ENCODE measurements around the gene GSTK1. TPM values are rescaled to one million over a fixed set of nuclear protein-coding genes. Genes with fewer than 3 reads are reported as not detected.

The GSTK1 gene
- total and polyA plus RNA-seq, 9 of the 15 experiments (the other 6 are each of a cell fraction or from before 2014, with no cell fraction given), result 155 to 441 (median 233) TPM

DNA sequence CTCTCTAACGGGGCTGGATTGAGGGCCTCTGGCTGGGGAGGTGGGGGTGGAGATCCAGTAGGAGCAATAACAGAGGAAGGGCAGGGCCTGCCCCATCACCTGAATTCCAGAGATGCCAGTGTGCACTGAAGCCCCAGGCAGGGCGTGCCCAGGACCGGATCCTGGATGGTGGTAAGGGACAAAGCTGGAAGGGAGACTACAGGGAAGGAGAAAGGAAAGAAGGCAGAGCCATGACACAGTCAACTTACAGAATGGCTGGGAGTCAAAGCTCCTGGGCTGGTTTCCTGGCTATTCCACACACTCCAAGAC lies 22.2 kb downstream of the GSTK1 start:
- H3K9me1 ChIP-seq (ENCODE audit: control insufficient read depth, insufficient read depth, low read length), result peaks cover 1% of the 10 kb centered on the region
- FAIRE-seq (no peak), DNase-seq (ENCODE audit: extremely low read depth in 1 of 4, low spot score in 3 of 4) (peak in 1 of 4 experiments; percentile 14), ATAC-seq (no peak)
- peak overlapping the region; percentile 82; the same call in 1 of the 2 replicates for H2AFZ ChIP-seq (ENCODE audit: low read depth, low read length)
- H3K9me3 ChIP-seq (replicated peaks; ENCODE audit: control insufficient read depth, insufficient read depth, low read depth, low read length), result peaks cover 7% of the 10 kb centered on the region
- POLR2A ChIA-PET, result interaction anchor here (0.6 kb wide), 1 partner anchor 141 kb away, joined by 3 read pairs; no protein-coding TSS in a partner anchor
- no TSS peak for BruUV-seq (replicated peaks)
- peak overlapping the region; percentile 47 for H3K4me2 ChIP-seq (ENCODE audit: insufficient read depth, low read length)
- H4K20me1 ChIP-seq (replicated peaks; ENCODE audit: control insufficient read depth, insufficient read depth, low read length), result no peaks in the 10 kb centered on the region; the same call in 1 of the 2 replicates
- peaks cover 22% of the 10 kb centered on the region for H3K79me2 ChIP-seq (ENCODE audit: control insufficient read depth, insufficient read depth, low read length)
- intact Hi-C loops (cut with micrococcal nuclease), result no loop called here
- 81% methylated on average over 3 of the region's 3 CpGs for whole genome bisulfite sequencing (ENCODE audit: insufficient coverage, low coverage, missing lambda C conversion rate)
- peak overlapping the region in 1 of 2 experiments; percentile 18; a peak in 1 of 4 replicates for H3K9ac ChIP-seq (ENCODE audit: insufficient read depth in 1 of 2, low read depth in 2 of 2, low read length in 2 of 2)
- H3K4me3 ChIP-seq, result no peak overlapping the region
- H3K36me3 ChIP-seq (ENCODE audit: control insufficient read depth, insufficient read depth, low read length), result peaks cover 11% of the 10 kb centered on the region; the same call in 1 of the 3 replicates
- CTCF ChIA-PET (ENCODE audit: low intra/inter-chr PET ratio), result no interaction called here
- H3K4me1 ChIP-seq (replicated peaks in 1 of 2; ENCODE audit: control insufficient read depth in 2 of 2, insufficient read depth in 2 of 2, low read length in 2 of 2), result peaks cover 25% of the 10 kb centered on the region in 2 experiments; a peak in 4 of 5 replicates
- H3K27ac ChIP-seq (ENCODE audit: extremely low read depth, low read depth, low read length), result no peak overlapping the region
- in situ Hi-C loops (cut with MboI), result no loop called here
- TF ChIP-seq ETS2 (tag; IDR thresholded peaks at IDR 0.05; ENCODE audit: borderline replicate concordance, poor library complexity, severe bottlenecking), result no peak
- TF ChIP-seq CHD1 (IDR thresholded peaks at IDR 0.05; ENCODE audit: low read length), result no peak
- TF ChIP-seq, protein P1, sequence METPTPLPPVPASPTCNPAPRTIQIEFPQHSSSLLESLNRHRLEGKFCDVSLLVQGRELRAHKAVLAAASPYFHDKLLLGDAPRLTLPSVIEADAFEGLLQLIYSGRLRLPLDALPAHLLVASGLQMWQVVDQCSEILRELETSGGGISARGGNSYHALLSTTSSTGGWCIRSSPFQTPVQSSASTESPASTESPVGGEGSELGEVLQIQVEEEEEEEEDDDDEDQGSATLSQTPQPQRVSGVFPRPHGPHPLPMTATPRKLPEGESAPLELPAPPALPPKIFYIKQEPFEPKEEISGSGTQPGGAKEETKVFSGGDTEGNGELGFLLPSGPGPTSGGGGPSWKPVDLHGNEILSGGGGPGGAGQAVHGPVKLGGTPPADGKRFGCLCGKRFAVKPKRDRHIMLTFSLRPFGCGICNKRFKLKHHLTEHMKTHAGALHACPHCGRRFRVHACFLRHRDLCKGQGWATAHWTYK (CRISPR knock-in tag; IDR thresholded peaks at IDR 0.05), result no peak
- TF ChIP-seq, protein P2, sequence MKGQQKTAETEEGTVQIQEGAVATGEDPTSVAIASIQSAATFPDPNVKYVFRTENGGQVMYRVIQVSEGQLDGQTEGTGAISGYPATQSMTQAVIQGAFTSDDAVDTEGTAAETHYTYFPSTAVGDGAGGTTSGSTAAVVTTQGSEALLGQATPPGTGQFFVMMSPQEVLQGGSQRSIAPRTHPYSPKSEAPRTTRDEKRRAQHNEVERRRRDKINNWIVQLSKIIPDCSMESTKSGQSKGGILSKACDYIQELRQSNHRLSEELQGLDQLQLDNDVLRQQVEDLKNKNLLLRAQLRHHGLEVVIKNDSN (CRISPR knock-in tag; IDR thresholded peaks at IDR 0.05), result no peak
- TF ChIP-seq GTF2F1 (IDR thresholded peaks at IDR 0.05; ENCODE audit: low read depth, low read length), result no peak
- TF ChIP-seq ARID1B (IDR thresholded peaks at IDR 0.05), result no peak
- TF ChIP-seq CREB1 (IDR thresholded peaks at IDR 0.05), result no peak
- no peak for TF ChIP-seq CREB1 (CRISPR knock-in tag; IDR thresholded peaks at IDR 0.05)
- no peak for TF ChIP-seq CBX3 (IDR thresholded peaks at IDR 0.05; ENCODE audit: borderline replicate concordance in 1 of 2, low read length in 2 of 2)
- TF ChIP-seq NCOA4 (IDR thresholded peaks at IDR 0.05; ENCODE audit: partially characterized antibody), result no peak
- TF ChIP-seq, protein P3, sequence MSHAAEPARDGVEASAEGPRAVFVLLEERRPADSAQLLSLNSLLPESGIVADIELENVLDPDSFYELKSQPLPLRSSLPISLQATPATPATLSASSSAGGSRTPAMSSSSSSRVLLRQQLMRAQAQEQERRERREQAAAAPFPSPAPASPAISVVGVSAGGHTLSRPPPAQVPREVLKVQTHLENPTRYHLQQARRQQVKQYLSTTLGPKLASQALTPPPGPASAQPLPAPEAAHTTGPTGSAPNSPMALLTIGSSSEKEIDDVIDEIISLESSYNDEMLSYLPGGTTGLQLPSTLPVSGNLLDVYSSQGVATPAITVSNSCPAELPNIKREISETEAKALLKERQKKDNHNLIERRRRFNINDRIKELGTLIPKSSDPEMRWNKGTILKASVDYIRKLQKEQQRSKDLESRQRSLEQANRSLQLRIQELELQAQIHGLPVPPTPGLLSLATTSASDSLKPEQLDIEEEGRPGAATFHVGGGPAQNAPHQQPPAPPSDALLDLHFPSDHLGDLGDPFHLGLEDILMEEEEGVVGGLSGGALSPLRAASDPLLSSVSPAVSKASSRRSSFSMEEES (CRISPR knock-in tag; IDR thresholded peaks at IDR 0.05), result no peak
- no peak for TF ChIP-seq HNRNPLL (IDR thresholded peaks at IDR 0.05; ENCODE audit: low read depth, low read length, poor library complexity, severe bottlenecking)
- TF ChIP-seq, protein P4, sequence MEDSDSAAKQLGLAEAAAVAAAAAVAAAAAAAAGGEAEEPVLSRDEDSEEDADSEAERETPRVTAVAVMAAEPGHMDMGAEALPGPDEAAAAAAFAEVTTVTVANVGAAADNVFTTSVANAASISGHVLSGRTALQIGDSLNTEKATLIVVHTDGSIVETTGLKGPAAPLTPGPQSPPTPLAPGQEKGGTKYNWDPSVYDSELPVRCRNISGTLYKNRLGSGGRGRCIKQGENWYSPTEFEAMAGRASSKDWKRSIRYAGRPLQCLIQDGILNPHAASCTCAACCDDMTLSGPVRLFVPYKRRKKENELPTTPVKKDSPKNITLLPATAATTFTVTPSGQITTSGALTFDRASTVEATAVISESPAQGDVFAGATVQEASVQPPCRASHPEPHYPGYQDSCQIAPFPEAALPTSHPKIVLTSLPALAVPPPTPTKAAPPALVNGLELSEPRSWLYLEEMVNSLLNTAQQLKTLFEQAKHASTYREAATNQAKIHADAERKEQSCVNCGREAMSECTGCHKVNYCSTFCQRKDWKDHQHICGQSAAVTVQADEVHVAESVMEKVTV (CRISPR knock-in tag; IDR thresholded peaks at IDR 0.05), result no peak
- TF ChIP-seq PYGO2 (tag; IDR thresholded peaks at IDR 0.05), result no peak
- no peak for TF ChIP-seq FOXP1 (CRISPR knock-in tag; IDR thresholded peaks at IDR 0.05)
- TF ChIP-seq ZKSCAN1 (IDR thresholded peaks at IDR 0.05; ENCODE audit: low read depth, low read length), result no peak
- no peak for TF ChIP-seq ZNF274 (IDR thresholded peaks at IDR 0.05; ENCODE audit: borderline replicate concordance, low read depth, low read length)
- no peaks in the 10 kb centered on the region for H3K27me3 ChIP-seq (ENCODE audit: control insufficient read depth in 2 of 2, insufficient read depth in 2 of 2, low read length in 2 of 2)

All from K562 (cell line).